ENCODE data around the gene AIPL1.

The AIPL1 gene

GRCh38 chr17:6477831-6478383 is 43.0 kb upstream of the AIPL1 start:
- TF ChIP-seq CTCF (IDR thresholded peaks at IDR 0.05; ENCODE audit: low read length, missing control alignments) = no peak

GRCh38 chr17:6476810-6477179 is 41.9 kb upstream of the AIPL1 start:
- H3K4me3 ChIP-seq (replicated peaks; ENCODE audit: low read depth, low read length) = no peak overlapping the region
- DNase-seq (ENCODE audit: low read depth) = no peak
- TF ChIP-seq CTCF (IDR thresholded peaks at IDR 0.05; ENCODE audit: low read length, missing control alignments) = no peak

More at GRCh38 chr17:6477831-6478383, 43.0 kb upstream of the AIPL1 start:
- no peak for DNase-seq (ENCODE audit: low read depth)
- H3K4me3 ChIP-seq (replicated peaks; ENCODE audit: low read depth, low read length) = no peak overlapping the region

GRCh38 chr17:6476076-6476809 is 41.3 kb upstream of the AIPL1 start:
- no peak for DNase-seq (ENCODE audit: low read depth)
- no peak for TF ChIP-seq CTCF (IDR thresholded peaks at IDR 0.05; ENCODE audit: low read length, missing control alignments)
- no peak overlapping the region for H3K4me3 ChIP-seq (replicated peaks; ENCODE audit: low read depth, low read length)

GRCh38 chr17:6475411-6475810 is 40.5 kb upstream of the AIPL1 start:
- TF ChIP-seq CTCF (IDR thresholded peaks at IDR 0.05; ENCODE audit: low read length, missing control alignments) = no peak
- H3K4me3 ChIP-seq (replicated peaks; ENCODE audit: low read depth, low read length) = no peak overlapping the region
- no peak for DNase-seq (ENCODE audit: low read depth)

- no peak overlapping the region for H3K4me3 ChIP-seq (replicated peaks; ENCODE audit: low read depth, low read length)
- DNase-seq (ENCODE audit: low read depth) = no peak
- TF ChIP-seq CTCF (IDR thresholded peaks at IDR 0.05; ENCODE audit: low read length, missing control alignments) = no peak
These were observed 40.0 kb upstream of the AIPL1 start for GRCh38 chr17:6474906-6475305.

GRCh38 chr17:6474376-6474775 is 39.5 kb upstream of the AIPL1 start:
- TF ChIP-seq CTCF (IDR thresholded peaks at IDR 0.05; ENCODE audit: low read length, missing control alignments) = no peak
- DNase-seq (ENCODE audit: low read depth) = no peak

More at GRCh38 chr17:6474376-6474775, 39.5 kb upstream of the AIPL1 start:
- no peak overlapping the region for H3K4me3 ChIP-seq (replicated peaks; ENCODE audit: low read depth, low read length)

Data from fibroblast of pulmonary artery (primary cell).